Ramos (cell line): ENCODE measurements around the gene XCL1.
"Not testable (repeated sequence)": the region's sequence is repeated elsewhere in the genome, so short reads cannot be mapped to it uniquely, and the experiment has no call there.

Source experiments
- in situ Hi-C: fragments of 300-500 bp; cut with MboI; formaldehyde crosslinking; loops from one replicate; pipeline ENCODE4 v1.14.3; 2022; ENCODE audit warnings: low sequenced_read_pairs; ENCODE audit not compliant: unreplicated experiment

The XCL1 gene, protein sequence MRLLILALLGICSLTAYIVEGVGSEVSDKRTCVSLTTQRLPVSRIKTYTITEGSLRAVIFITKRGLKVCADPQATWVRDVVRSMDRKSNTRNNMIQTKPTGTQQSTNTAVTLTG

DNA sequence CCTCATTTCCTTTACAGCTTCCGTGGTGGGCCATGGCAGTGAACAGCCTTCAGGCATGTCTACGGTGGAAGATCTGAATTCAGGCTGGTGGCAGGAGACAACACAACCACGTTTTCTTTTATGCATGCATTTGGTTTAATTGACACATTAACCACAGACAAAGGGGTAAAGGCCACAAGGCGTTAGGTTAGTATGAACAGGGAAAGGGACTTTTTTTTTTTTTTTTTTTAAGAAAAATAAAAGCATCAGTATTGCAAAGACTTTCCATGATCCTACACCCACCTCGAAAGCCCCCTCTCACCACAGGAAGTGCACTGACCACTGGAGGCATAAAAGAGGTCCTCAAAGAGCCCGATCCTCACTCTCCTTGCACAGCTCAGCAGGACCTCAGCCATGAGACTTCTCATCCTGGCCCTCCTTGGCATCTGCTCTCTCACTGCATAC is at the start of gene XCL1:
Gene XCL1 (plus strand): TSS at position 361 of the 444 bp plus-strand sequence. CDS start 33 bp downstream, at position 394.
- in situ Hi-C loops: not testable (repeated sequence)

DNA sequence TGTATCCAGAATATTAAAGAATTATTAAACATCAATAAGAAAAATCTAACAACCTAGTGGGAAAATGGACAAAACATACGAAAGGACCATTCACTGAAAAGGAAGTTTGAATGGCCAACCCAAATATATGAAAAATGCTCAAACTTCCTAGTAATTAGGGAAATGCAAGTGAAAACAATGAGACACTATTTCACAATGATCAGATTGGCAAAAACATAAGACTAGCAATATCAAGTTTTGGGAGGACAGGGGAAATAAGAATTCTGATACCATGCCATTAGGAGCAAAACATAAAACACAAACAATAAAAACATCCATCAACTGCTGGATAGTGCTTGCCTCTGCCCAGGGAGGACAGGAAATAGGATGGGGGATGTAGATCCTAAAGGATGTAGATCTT is 46.9 kb upstream of the XCL1 start:
- in situ Hi-C loops: no loop called here

DNA sequence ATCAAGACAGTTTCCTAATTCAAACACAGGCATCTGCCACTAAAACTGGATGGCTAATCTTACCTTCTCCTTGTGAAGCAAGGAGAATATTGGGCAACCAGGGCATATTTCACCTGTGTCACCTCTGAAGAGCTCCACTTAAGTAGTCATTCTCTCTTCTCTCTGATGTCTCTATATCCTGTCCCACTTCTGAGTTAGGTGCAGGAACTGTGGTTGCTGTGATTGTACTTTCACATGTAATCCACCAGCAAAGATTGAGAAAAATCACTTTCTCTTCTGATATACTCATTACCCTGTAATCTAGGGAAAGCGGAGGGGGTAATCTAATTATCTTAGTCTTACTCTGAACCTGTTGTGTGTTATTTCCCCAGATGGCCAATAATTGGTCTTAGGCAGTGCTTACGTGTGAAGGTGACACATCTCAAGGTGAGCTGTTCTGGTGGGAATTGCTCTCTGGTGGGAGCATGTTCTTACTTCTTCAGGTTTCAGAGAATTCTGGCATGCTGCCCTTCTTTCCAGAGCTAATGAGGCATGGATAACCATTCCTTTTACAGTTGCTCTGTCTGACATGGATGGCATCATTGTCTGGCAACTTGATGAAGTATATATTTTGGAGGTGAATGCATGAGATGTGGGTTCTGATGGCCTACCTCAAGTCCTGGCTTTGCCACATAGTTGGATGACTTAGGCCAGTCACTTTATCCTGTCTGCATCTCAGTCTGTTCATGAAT is 44.6 kb upstream of the XCL1 start:
- in situ Hi-C loops: no loop called here

DNA sequence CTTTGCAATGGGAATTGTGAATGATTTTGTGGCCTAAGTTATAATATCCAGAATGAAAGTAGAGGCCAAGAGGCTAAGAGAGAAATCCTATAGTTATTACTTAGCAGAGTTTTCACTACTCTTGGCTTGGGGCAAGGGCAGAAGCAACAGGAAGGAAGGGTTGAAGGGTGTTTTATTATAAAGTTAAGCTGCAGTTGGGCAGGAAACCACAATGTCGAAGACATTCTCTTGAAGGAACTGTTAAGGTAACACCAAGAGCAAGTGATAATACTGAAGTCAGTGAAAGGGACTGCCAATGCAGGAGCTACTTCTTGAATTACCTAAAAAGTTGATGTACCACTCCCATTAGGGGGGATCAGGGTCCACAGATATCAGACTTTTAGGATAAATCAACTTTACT is 40.9 kb upstream of the XCL1 start:
- in situ Hi-C loops: no loop called here

DNA sequence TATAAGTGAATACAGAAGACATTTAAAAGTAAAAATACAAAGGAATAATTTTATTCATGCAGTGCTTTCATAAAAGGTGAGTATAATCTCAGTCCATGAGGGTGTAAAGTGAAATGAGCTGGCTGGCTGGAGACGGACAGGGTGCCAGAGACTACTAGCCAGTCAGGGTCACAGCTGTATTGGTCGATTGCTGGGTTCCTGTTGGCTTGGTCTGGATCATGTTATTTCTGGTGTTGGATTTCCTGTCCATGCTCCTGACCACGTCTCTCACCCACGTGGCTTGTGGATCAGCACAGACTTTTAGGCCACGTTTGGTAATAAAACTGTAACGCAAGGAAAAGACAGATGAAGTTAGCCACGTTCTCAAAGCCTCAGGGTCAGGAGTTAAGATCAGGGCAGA is 35.6 kb upstream of the XCL1 start:
- in situ Hi-C loops: not testable (repeated sequence)

DNA sequence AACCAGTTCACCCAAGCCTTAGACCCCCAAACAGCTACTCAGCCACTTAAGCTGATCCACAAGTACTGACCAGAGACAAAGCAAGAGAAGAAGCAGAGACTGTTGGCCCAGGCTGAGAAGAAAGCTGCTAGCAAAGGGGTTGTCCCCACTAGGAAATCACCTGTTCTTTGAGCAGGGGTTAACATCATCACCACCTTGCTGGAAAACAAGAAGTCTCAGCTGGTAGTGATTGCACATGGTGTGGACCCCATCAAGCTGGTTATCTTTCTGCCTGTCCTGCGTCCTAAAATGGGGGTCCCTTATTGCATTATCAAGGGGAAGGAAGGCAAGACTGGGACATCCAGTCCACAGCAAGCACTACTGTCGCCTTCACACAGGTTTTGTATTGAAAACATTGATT is 33.4 kb upstream of the XCL1 start:
- in situ Hi-C loops: not testable (repeated sequence)

DNA sequence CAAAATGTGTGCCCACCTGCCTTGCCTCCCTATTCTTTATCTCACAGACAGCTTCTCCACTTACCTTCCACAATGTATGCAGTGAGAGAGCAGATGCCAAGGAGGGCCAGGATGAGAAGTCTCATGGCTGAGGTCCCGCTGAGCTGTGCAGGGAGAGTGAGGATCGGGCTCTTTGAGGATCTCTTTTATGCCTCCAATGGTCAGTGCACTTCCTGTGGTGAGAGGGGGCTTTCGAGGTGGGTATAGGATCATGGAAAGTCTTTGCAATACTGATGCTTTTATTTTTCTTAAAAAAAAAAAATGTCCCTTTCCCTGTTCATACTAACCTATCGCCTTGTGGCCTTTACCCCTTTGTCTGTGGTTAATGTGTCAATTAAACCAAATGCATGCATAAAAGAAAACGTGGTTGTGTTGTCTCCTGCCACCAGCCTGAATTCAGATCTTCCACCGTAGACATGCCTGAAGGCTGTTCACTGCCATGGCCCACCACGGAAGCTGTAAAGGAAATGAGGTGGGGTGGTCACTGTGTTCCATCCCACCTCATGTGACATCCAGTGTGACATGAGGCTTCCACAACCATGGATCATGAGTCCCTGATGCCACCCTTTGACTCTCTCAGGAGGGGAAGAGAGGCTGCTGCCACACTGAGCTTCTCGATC is 32.4 kb upstream of the XCL1 start, which contains the start of gene XCL2:
Gene XCL2 (minus strand): TSS at position 158 of the 659 bp plus-strand sequence. CDS start 33 bp downstream, at position 125.
- in situ Hi-C loops: not testable (repeated sequence)

DNA sequence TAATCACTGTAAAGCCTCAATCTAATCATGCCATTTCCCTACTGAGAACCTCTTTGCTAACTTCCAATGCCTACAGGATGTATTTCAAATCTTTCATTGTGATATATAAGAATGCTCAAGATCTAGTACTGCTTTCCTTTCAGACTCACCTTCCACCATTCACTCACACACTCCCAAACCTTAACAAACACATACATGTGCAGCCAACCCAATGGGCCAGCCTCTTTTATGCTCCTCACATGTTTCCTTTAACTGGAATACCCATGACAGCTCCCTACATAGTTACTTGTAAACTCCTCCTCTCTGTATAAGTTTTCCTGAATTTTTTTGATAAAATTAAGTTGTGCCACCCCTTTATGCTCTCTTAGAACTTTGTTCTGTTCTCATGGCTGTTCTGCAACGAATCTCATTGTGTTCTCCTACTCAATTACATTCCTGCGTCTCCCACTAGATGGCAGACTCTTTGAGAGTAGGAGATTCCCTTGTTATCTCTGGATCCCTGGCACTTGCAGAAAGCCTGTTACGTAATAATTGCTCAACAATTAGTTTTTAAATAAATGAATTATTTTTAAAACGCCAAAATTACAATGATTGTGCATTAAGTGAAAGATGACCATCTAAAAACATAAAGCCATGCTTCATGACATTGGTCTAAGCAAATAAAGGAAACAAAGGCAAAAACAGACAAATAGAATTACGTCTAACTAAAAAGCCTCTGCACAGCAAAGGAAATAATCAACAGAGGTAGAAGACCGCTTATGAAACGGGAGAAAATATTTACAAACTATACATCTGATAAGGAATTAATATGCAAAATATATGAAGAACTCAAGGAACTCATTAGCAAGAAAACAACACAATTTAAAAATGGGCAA is 30.5 kb upstream of the XCL1 start:
- in situ Hi-C loops: not testable (repeated sequence)

DNA sequence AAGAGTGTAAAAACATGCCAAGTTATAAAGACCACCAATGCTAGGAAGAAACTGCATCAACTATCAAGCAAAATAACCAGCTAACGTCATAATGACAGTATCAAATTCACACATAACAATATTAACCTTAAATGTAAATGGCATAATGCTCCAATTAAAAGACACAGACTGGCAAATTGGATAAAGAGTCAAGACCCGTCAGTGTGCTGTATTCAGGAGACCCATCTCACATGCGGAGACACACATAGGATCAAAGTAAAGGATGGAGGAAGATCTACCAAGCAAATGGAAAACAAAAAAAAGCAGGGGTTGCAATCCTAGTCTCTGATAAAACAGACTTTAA is 29.9 kb upstream of the XCL1 start:
- in situ Hi-C loops: not testable (repeated sequence)

DNA sequence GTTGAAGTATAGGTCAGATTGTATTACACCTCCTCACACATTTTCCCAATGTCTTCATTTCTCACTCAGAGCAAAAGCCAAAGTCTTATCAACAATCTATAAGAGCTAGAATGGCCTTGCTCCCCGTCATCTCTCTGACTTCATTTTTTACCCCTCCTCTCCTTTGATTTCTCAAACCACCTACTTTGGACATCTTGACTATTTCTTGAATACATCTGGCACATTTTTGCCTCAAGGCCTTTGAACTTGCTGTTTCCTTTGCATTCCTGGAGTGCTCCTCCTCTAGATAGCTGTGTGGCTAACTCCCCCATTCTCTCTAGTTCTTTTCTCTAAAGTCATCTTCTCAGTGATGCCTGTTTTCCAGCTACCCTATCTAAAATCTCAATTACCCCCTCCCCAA is 25.4 kb upstream of the XCL1 start:
- in situ Hi-C loops: no loop called here

DNA sequence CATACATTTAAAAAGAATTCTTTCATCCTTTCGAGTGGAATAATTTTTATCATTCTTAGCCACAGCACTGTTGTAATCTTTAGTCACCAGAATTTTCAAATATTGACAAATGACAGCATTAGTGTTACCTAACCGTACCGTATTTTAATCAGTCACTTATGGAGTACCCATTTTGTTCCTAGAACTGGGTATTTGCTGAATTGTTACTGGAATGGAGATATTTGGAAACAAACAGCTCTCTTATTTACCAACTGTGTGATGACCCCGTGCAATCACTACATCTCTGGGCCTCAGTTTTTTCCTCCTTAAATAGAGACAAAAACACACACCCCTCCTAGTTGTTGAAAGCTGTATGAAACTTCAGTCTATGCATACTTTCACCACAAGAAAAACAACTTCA is 24.7 kb upstream of the XCL1 start:
- in situ Hi-C loops: no loop called here

DNA sequence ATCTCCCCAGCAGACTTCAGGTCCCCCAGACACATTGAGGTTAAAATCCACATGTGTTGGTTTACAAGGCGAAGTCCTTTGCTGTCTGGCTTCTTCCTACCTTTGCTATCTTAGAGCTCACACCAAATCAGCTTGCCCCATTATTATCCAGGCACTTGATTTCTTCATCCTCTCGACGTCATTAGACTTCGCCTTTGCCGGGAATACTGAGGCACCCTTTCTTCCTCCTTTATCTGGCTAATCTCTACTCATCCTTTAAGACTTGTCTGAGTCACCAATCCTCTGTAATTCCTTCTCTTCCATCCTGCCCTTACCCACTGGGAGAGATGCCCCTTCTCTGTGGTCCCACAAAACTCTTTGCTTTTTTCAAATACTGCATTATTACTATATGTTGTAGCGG is 23.4 kb upstream of the XCL1 start:
- in situ Hi-C loops: no loop called here

DNA sequence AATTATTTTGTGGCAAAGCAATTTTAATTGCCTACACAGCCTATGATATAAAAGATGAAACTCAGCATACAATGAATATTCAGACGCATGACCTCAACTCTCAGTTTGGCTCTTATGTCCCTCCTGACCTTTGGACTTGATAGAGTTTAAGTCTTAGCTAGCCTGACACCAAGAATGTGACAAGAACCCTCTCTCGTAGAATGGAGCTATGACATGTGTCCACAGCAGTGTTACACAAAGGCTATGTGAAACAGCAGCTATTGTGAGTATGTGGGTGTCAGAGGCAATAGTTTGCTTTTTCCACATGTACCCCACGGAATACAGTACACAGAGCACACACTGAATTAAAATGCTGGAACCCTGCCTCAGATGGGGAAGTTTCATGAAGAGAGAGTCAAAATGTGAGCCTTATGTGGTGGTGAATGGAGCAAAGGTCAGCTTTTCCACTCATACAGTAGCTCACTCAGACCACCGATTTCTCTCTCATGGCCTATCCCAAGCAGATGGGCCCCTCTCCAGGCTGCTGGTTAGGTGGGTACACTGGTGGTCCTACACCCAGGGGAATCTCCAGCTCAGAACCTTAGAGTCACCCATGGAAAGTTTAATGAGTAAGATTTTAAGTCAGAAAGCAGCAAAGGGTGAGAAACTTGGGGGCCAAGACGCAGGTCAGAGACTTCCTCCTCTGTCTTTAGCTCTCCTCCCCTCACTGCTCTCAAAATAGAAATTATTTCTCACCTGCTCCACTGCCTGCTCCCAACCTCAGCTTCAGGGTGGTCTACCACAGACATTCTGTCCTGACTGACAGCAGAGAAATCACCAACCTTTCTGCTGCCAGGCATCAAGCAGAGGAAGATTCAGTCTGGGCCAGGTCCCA is 22.5 kb upstream of the XCL1 start:
- in situ Hi-C loops: no loop called here

DNA sequence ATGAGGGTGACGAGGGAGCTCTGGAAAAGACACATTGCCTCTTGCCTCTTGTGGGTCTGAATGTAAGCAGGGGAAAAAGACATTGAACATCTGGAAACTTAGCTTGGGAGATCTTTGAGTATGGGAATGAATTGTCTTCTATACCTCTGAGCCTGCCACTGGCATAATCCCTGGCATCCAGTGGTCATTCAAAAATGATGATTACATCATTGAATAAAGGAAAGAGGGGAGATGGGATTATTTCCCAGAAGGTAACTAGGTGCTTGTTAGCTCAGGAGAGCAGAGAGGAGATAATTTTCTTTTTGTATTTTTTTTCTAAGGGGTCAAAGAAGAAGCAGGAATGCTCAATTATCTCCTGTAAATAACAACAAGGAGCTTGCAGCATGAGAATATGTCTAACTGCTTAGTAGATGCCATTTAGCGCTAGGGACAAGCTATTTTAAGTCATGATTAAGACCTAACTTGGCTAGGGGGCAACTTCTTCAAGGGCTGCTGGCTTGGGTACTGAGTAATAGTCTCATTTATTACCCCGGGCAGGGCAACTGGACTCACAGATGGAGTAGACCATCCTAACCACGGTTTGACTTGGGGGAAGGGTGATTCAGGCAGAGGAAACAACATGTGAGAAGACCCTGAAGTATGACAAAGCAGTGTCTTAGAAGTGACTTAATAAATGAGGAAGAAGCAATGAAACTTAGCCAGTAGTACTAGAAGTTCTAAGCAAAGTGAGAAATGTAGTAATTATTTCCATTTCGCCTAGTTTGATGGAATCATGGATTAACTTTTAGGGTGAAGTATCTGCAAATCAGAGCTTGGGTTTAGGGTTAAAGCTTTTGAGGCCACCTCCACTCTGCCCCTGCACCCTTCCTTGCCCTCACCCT is 21.6 kb upstream of the XCL1 start:
- in situ Hi-C loops: no loop called here

DNA sequence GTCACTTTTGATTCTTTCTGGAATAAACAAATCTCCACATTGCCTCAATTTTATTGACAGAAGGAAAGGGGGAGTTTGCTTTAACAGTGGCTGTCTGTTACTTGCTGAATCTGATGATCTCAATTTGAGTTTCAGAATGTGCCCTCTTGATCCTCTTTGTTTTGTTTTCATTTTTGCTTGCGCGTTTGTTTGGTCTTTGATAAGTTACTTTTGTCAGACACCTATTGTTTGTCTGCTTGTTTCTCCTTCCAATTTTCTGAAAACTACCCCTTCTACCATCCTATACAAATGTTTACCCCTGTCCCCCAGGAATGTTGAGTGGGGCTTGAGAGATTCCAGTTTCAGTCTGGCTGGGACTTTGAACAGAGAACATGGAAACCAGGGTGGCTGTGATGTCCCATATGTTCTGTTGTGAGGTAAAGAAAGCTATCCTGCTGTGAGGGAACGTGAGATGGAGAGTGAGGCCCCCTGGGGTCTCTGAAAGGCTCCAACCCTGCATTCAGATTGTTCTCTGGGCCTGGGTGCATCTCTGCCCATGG is 20.8 kb upstream of the XCL1 start:
- in situ Hi-C loops: no loop called here

DNA sequence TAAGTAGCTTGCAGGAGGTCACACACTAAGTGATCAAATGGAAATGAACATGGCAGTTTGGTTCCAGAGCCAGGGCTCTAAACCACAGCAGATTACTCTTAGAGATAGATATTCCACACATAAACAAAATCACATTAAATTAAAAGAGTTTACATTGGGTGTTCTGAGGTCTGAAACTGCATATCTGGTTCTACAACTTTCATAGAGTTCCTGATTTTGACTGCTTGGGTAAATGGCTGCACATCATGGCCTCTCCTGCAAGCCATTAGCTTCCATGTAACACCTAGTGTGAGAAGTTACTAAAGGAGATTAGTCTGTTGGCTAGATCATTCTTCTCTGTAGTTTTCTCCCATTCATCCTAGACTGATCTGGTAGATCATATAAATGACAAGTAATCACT is 19.8 kb upstream of the XCL1 start:
- in situ Hi-C loops: no loop called here

DNA sequence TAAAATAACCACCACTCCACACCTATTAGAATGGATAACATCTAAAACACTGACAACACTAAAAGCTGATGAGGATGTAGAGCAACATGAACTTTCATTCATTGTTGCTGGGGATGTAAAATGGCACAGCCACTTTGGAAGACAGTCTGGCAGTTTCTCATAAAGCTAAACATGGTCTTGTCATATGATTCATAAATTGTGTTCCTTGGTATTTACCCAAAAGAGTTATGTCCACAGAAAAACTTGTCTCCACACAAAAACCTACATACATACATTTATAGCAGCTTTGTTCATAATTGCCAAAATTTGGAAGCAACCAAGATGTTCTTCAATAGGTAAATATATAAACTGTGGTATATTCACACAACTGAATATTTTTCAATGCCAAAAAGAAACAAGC is 16.0 kb upstream of the XCL1 start:
- in situ Hi-C loops: no loop called here

DNA sequence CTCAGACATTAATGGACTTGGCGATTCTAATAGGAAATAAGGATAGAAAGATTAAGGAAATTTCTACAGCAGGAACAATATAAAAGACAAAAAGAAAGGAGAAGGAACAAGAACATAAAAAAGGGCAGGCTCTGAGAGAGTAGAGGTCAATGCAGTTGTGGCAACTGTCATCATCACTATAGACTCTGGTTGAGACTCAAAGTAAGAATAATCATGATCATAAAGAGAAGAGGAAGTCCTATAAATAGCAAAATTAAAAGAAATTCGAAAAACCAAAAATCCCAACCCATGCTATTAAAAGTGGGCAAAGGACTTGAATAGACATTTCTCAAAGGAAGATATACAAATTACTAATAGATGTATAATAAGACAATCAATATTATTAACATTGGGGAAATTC is 14.4 kb upstream of the XCL1 start:
- in situ Hi-C loops: no loop called here

DNA sequence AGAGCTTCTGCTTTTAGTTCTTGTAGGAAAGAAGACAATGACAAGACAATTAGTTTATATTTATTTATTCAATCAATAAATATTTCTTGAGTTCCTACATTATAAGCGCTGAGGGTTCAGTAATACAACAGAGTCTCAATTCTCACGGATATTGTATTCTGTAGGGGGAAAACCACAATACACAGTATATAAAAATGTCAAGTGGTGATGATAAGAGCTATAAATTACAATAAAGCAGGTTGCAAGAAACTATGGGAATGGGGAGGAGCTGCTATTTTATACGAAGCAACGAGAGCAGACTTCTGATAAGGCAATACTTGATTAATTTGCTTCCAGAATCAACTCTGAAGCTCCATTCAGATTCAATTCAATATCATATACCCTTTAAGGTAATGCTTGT is 10.6 kb upstream of the XCL1 start:
- in situ Hi-C loops: no loop called here
